HG03571 (cell line): Measurements from ENCODE around the gene ALKAL2.
A peak's percentile ranks its signal among the peaks of the same experiment; 100 is the strongest.

Experiments
- ATAC-seq: cut with Tn5 transposase; IDR thresholded peaks from one replicate; pipeline ENCODE4 v1.9.1; 2021; ENCODE audit not compliant: unreplicated experiment

ALKAL2 gene

GRCh38 chr2:271917-272316 is 16.0 kb downstream of the ALKAL2 start:
- no peak for ATAC-seq

- no peak for ATAC-seq
Measured at GRCh38 chr2:270861-271260, 17.0 kb downstream of the ALKAL2 start.

DNA sequence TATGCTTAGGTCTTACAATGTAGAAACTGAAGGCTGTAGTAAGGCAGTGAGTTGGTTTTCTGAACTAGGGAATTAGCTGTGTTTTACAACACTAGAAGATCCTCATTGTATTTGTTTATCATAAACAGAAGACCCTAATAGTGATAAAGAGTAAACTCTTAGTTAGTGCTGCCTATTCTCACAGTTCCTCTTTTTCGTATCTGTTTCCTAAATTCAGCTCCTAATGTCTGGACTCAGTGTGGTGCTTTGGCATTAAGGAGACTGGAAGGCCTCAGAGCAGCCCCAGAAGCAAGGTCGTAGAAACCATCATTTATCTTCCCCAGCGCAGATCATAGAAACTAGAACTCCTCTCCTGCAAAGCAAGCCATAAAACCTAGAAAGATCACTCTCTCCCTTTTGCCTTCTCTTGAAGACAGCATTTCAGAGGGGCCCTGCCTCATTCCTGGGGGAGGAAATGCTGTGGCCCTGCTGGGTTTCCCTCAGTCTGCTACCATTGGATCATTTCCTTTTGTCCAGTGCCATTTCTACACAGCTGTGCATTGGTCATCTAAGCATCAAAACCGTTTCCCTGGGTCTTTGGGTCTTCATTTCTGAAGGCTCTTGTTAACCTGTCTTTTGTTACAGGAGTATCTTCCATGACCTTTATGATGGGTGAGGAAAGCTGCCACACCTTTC is 18.4 kb downstream of the ALKAL2 start:
- ATAC-seq, result no peak

DNA sequence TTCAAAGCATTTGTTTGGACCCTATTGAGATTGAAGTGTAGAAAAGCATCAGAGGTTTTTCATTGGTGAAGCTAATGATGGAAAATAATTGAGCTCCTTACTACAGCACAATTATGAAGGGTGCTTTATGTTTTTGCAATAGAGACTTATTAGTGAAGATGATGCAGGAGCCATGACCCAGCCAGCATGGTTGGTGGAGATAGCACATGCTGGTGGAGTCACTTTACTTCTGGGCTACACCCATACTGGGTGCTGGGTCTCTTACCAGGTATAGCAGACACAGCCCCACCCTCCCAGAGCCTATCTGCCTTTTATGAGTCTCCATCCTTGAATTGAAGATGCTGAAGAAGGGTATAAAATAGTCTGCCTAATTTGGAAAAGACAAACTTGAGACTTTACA is 19.6 kb downstream of the ALKAL2 start:
- ATAC-seq, result no peak

DNA sequence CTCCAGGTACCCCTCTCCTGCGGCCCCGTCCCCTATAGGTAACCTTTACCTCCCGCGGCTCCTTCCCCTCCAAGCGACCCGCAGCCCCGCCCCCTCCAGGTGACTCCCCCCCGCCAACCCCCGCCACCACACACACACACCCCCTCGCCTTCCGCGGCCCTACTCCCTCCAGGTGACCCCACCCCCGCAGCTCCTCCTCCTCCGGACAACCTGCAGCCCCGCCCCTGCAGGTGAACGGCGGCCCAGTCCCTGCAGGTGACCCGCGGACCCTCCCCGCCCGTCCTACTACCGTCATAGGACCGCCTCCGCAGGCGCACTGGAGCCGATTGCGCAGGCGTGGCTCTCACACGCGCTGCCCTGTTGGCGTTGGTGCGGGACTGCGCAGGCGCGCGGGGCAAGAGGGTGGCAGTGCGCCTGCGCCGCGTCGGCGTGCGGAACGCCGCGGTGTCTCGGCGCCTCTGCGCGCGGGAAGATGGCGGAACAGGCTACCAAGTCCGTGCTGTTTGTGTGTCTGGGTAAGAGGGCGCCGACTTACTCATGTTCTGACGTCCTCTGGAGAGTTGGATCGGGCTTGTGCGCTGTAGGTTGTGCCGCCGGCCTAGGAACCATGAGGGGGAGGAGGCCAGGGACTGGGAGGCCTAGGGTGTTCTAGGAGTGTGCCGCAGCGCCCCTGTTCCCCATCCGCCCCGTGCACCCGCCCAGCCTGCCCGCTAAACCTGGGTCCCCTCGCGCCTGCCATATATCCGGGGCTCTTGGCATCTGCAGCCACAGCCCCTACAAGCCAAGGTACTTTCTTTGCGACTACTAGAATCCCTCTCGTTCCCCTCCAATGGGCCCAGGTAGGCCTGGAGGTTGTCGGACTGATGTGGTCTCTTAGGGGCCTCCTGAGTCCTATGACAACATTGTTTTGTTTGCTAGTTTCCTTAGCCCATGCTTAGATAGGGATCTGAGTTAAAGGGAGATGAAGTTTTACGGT is 23.1 kb downstream of the ALKAL2 start, which contains the start of gene ACP1:
TSS of gene ACP1 (plus strand) at position 455 of the 976 bp plus-strand sequence. CDS start at position 473, 18 bp downstream.
- ATAC-seq, result peak; percentile 93

- peak; percentile 18 for ATAC-seq
Measured at GRCh38 chr2:263774-264492, 24.0 kb downstream of the ALKAL2 start, which contains the start of gene SH3YL1. SH3YL1 (minus strand) TSS chr2:264032; CDS start chr2:263984, 48 bp downstream.

- no peak for ATAC-seq
Measured at GRCh38 chr2:263022-263738, 24.7 kb downstream of the ALKAL2 start.

- no peak for ATAC-seq
Measured at GRCh38 chr2:262117-262516, 25.8 kb downstream of the ALKAL2 start.

DNA sequence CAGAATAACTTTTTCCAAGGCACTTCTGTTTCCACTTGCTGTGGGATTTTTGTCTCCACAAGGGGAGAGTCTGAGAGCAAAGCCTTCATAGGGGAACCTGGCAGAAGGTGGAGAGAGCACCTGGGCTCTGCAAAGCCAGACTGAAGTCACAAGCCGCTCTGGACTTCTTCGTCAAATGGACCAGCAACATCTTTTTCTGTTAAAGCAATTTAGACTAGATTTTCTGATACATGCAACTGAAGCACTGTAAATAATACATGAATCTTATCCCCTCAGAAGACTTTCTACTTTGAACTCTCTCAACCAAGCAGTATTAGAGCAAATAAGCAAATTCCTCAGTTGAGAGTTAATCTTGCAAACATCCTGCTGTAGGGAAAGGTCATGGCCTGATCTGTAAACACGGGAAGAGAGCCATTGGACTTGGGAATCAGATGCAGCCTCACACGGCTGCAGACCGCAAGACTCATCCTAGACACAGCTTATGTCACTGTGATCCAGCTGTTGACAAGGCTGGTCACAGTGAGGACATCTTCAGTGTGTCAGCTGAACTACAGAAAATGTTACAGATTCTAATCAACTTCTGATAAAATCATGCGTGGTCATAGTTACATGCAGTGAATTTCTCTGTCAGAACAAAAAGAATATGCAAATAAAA is 27.3 kb downstream of the ALKAL2 start:
- ATAC-seq, result no peak

DNA sequence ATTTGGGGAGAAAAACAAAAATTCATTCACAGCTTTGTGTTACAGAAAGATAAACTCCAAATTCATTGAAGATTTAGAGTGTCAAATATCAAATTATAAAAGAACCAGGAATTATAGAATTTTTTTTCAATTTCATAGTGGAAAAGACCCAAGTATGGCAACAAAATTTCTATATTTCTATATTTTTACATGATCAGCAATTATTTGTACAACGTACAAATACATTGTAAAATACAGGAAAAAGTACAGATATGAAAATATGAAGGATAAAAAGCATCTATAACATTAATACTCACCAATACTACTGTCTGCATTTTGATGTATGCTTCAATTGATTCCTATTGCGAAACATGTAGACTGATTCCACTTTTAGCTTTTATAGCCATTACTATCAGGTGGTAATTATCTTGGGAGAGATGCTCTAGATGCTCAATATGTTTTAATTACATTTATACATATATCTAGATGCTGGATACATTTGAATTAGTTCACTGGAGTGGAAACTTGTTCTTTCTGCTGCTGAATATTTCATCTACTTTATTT is 28.0 kb downstream of the ALKAL2 start:
- ATAC-seq, result no peak

DNA sequence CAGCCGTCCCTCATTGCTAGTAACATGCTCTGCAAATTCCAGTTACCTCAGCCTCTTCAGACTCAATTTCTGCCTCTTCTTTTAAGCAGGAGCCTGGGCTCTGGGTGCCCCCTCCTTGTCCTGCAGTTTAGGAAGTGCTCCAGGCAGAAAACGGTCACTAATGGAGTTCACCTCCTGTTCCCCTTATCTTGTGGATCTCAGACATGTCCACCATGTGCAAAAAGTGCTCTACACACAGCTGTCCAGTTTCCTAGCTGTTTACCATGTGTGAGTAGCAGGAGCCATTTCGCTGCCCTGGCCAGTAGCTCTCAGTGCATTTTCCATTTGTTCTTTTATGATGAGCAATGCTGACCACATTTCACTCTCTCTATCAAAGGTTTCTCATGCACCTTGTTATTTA is 29.0 kb downstream of the ALKAL2 start:
- no peak for ATAC-seq

GRCh38 chr2:257842-258241 is 30.0 kb downstream of the ALKAL2 start:
- no peak for ATAC-seq

GRCh38 chr2:257429-257828 is 30.5 kb downstream of the ALKAL2 start:
- no peak for ATAC-seq

- ATAC-seq, result no peak
Measured at GRCh38 chr2:256094-256493, 31.8 kb downstream of the ALKAL2 start.

DNA sequence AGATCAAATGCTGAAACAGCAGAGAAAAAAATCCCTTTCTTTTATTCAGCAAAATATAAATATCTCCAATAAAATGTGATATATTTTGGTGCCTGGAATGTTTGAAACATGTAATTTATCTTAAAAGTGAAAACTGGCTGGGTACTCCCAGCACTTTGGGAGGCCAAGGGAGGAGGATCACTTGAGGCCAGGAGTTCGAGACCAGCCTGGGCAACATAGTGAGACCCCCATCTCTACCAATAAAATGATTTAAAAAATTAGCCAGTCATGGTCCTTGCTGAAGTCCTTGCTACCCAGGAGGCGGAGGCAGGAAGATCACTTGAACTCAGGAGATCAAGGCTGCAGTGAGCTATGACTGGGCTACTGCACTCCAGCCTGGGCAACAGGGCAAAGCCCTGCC is 32.7 kb downstream of the ALKAL2 start:
- ATAC-seq, result no peak

GRCh38 chr2:254241-254640 is 33.6 kb downstream of the ALKAL2 start:
- ATAC-seq, result no peak

DNA sequence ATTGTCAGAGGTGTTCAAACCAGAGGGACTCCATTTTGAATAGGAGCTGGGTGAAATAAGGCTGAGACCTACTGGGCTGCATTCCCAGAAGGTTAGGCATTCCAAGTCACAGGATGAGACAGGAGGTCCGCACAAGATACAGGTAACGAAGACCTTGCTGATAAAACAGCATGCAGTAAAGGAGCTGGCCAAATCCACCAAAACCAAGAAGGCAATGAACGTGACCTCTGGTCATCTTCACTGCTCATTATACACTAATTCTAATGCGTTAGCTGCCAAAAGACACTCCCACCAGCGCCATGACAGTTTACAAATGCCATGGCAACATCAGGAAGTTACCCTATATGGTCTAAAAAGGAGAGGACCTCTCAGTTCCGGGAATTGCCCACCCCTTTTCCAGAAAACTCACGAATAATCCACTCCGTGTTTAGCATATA is 34.7 kb downstream of the ALKAL2 start:
- ATAC-seq, result no peak

DNA sequence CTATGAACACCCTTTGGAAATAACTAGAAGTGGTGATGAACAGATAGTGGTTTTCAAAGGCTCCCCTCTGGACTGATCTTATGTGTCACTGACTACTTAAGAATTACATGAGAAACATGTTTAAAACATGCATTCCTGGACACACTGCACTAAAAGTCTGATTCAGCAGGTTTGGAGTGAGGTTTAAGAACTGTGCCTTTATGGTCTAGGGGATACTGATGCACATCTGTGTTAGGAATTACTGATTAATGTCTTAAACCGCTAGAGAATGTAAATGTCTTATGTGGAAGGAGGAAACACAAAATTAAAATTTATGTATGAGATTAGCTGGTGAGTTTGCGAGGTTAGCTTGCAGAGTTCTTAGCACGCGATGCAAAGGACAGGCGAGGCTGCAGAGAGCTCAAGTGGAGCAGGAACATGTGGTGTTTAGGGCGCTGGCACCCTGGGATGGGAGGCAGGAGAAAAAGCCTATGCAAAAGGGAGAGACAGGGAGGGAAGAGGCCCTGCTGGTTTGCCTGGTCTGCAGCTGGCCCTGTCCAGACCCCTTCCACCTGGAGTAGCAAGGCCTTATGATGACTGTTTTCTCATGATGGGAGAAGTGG is 35.8 kb downstream of the ALKAL2 start:
- ATAC-seq, result no peak

DNA sequence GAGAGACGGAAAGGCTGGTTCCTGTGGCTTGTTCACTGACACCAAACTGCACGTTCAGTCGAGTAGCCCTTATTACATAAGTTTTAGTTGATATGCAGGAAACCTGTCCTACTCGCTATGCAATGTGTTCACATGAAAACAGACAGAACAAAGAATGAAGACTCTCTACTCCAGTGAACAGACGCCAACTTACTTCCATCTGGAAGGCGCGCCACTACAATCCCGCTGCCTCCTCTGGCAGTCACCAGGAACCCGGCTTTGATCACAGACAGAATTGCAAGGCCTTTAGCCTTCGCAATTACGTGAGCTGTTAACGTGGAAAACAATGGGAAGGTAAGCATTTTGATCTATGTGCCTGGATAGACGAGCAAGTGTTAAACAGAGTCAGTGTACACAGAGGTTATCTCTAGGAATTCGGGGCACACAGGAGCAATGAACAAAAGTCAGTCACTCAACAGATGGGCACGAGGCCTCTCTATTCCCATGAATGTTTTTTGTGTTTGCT is 38.3 kb downstream of the ALKAL2 start:
- ATAC-seq, result no peak
